HUES6 (cell line): ENCODE results near the gene MYEOV.

Source experiments
- H3K27ac ChIP-seq: 2 replicates; pipeline ENCODE4 v1.7.0; 2013; ENCODE audit warnings: low read depth, mild to moderate bottlenecking, low read length, inconsistent platforms
- H3K27me3 ChIP-seq: 2 replicates; pipeline ENCODE4 v1.6.1; 2013; ENCODE audit warnings: low read length; ENCODE audit not compliant: control insufficient read depth, insufficient read depth
- H3K36me3 ChIP-seq: 2 replicates; pipeline ENCODE4 v1.6.1; 2013; ENCODE audit warnings: low read length; ENCODE audit not compliant: control insufficient read depth, insufficient read depth
- H3K4me1 ChIP-seq: 2 replicates; pipeline ENCODE4 v1.6.1; 2013; ENCODE audit warnings: low read length; ENCODE audit not compliant: control insufficient read depth, insufficient read depth
- H3K4me3 ChIP-seq: 2 replicates; pipeline ENCODE4 v1.5.1; 2013; ENCODE audit warnings: low read depth, low read length
- H3K9ac ChIP-seq: one replicate; pipeline ENCODE4 v1.6.1; 2013; ENCODE audit warnings: mild to moderate bottlenecking, low read length
- H3K9me3 ChIP-seq: 2 replicates; pipeline ENCODE4 v1.6.1; 2013; ENCODE audit warnings: low read depth, low read length; ENCODE audit not compliant: control insufficient read depth, insufficient read depth

Gene MYEOV

DNA sequence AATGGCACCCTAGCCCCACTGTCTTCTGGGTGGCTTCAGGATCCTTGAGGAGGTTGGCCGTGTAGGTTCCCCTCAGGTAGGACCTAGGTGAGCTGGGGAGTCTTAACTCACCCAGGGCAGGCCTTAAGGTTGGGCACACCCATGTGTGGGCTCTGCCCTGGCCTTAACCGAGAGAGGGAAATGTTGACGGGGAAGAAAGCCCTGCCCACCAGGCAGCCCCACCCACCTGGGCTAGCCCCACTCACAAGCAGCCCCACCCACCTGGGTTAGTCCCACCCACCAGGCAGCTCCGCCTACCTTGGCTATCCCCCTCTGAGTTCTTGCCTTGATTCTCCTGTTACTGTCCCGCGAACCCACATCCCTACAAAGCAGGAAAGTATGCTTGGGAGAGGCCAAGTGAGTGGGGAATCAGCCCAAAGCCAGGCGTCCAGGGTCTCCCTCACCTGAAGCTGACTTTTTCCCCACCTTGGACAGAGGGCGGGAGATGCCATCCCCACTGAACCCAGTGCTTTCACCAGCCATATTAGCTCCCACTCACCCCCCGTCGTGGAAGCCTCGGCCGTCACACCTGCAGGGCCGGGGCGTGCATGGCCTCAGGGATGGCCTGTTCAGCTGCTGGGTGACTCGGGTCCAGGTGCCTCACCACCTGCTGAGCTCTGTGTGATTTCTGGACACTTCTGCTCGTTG lies at the start of gene MYEOV:
Gene MYEOV (plus strand): TSS at position 337 of the 687 bp plus-strand sequence. CDS start 1,200 bp downstream, outside the sequence.
- H3K9me3 ChIP-seq, result peaks cover 7% of the 10 kb centered on the region; the same call in 1 of the 2 replicates
- H3K27me3 ChIP-seq, result no peaks in the 10 kb centered on the region
- H3K4me1 ChIP-seq, result peaks cover 27% of the 10 kb centered on the region
- H3K9ac ChIP-seq, result no peak within 1 kb of the TSS
- H3K36me3 ChIP-seq, result no peaks in the 10 kb centered on the region
- H3K27ac ChIP-seq, result no peak within 1 kb of the TSS
- H3K4me3 ChIP-seq, result peak within 1 kb of the TSS; percentile 30; the same call in 1 of the 2 replicates

DNA sequence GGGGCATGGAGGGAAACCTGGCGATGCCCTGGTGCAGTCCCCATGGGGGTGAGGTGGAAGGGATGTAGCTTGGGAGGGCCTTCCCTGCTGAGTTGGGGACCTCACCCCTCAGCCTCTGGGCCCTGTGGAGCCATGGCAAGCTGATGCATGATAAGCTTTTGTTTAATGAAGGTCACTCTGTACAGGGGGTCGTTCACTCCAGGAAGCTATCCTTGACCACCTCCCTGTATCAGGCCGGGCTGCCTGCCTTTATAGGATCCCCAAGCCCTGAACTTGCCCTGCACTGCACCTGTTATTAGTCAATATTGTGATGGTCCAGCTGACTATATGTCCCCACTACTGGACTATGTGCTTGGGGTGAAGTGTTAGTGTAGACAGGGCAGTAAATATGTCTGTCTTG lies 49.7 kb upstream of the MYEOV start:
- Histone ChIP-seq H3K9ac (no peak overlapping the region), H3K27me3 (peaks cover 8% of the 10 kb centered on the region), H3K36me3 (no peaks in the 10 kb centered on the region), H3K4me3 (no peak overlapping the region), H3K4me1 (peaks cover 2% of the 10 kb centered on the region), H3K9me3 (peaks cover 6% of the 10 kb centered on the region; the same call in 1 of the 2 replicates), H3K27ac (no peak overlapping the region)

DNA sequence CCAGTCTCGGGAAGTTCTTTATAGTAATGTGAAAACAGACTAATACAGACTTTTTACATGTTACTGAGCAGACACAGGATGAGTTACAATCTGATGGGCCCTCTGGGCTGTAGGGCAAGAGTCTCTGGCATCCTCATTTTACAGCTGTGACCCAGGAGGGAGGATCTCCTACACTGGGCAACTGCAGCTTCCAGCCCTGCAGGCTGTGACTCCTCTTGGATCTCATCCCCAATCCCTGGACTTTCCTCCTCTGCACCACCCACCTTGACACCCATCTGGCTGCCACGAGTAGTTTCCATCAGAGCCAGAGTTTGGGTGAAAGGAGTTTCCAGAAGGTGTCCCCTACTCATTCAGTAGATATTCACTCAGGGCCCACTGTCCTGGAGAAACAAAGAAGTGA lies 48.9 kb upstream of the MYEOV start:
- peaks cover 6% of the 10 kb centered on the region; the same call in 1 of the 2 replicates for H3K9me3 ChIP-seq
- no peak overlapping the region for H3K27ac ChIP-seq
- no peak overlapping the region for H3K9ac ChIP-seq

DNA sequence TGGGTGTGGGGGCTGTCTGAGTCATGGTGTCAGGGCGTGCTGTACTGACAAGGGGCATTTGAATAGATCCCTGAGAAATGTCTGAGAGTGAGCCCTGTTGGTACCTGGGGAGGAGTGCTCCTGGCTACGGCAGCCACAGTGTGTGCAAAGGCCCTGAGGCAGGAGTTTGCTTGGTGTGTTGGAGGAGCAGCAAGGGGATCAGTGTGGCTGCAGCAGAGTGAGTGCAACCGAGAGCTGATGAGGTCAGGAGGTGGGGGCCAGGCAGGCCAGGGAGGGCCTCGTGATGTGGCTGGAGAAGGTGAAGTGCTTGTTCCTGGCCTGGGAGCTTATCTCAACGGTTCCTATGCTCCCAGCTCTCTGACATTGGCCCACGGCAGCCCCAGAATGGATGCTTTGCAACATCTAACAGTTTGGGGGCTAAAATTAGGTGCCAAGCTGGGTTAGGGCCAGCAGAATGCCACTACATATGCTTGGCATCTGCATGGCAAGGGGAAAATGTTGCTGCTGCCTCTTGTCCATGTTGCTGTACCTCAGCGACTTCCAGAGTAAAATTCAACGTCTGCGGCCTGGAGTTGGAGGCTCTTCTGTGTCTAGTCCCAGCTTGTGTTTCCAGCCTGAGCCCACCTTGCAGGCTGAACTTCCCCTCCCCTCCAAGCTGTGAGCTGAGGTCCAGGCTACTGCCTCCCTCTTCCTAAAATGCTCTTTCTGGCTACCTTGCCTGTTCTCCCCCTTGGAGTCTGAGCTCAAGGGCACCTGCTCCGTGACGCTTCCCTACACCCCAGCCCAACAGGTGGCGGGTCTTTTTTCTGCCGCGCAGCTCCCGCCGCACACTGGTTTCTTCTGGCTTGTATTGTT lies 48.2 kb upstream of the MYEOV start:
- no peak overlapping the region for H3K4me3 ChIP-seq
- peaks cover 6% of the 10 kb centered on the region; the same call in 1 of the 2 replicates for H3K9me3 ChIP-seq
- H3K27ac ChIP-seq, result no peak overlapping the region
- H3K36me3 ChIP-seq, result no peaks in the 10 kb centered on the region
- no peak overlapping the region for H3K9ac ChIP-seq
- H3K27me3 ChIP-seq, result peaks cover 23% of the 10 kb centered on the region
- H3K4me1 ChIP-seq, result peaks cover 16% of the 10 kb centered on the region

More for the DNA sequence above, 48.9 kb upstream of the MYEOV start:
- Histone ChIP-seq H3K4me3 (no peak overlapping the region), H3K27me3 (peaks cover 16% of the 10 kb centered on the region), H3K4me1 (peaks cover 10% of the 10 kb centered on the region), H3K36me3 (no peaks in the 10 kb centered on the region)

DNA sequence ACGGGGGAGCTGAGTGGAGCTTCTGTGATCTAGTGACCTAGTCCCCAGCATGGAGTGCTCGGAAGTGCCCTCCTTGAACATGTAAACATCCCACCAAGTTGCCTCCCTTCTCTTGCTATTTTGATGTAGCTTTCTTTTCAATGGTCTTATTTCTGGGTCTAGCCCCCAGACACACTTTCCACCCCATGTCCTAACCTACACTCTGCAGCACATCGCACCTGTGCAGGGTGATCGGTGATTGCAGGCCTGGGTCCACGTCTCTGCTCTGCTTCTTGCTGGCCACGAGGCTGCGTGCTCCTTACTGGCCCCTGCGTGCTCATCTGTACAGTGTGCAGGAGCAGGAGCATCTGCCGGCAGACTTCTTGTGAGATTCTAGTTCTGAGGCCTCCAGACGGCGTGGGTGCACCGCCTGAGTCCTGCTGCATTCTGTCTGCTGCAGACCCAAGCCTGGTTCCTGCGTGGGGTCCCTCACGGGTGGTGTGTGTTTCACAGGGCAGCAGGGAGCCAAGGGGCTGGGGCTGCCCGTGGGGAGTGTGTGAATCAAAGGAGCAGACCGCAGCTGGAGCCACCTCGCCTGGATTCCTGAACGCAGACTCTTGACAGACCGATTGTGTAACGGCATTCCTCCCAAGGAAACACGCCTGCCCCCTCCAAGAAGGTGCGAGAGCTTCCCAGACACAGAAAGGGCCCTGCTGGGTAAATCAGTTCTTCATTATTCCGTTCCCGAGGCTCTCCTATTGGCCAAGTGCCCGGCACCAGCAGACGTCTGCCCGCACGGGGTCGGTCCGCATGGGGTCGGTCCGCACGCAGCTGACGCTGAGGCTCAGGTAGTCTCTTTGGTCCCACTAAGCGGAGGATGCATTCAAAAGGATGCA lies 44.4 kb upstream of the MYEOV start:
- H3K36me3 ChIP-seq, result no peaks in the 10 kb centered on the region
- peaks cover 26% of the 10 kb centered on the region for H3K27me3 ChIP-seq
- H3K9me3 ChIP-seq, result peaks cover 10% of the 10 kb centered on the region
- peaks cover 23% of the 10 kb centered on the region for H3K4me1 ChIP-seq
- peak overlapping the region; percentile 11 for H3K9ac ChIP-seq
- no peak overlapping the region for H3K4me3 ChIP-seq
- no peak overlapping the region for H3K27ac ChIP-seq

DNA sequence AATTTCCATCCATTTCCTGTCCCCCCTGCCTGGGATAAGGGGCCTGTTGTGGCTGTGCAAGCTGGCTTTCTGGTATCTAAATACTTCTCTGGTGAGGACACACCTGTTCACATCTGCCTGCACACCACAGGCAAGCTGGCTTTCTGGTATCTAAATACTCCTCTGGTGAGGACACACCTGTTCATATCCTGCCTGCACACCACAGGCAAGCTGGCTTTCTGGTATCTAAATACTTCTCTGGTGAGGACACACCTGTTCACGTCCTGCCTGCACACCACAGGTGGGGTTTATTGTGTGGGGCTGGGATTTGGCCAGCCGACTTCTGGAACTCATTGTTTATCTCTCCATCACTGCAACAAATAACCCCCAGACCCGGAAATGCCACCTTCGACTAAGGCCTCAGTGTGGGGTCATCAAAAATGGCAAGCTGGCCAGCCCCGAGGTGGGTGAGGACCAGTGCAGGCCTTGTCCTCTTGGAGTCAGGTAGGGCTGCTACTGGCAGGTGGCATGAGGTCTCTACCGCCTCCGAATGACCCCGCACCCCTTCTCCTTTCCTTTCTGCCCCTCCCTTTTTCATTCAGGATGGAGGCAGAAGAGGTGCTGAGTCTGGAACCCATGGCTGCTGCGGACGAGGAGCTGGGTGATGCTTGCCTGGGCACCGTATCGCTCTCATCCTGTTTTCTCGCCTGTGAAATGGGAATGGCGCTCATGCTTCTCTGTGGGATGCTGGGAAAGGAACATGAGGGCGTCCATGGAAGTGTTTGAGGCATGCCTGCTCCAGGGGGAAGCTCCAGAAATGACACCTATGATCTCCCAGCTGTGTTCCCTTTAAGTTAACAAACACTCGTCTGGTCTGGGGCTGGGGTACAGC lies 43.5 kb upstream of the MYEOV start:
- Histone ChIP-seq H3K9me3 (peaks cover 12% of the 10 kb centered on the region), H3K4me1 (peaks cover 23% of the 10 kb centered on the region), H3K9ac (no peak overlapping the region), H3K36me3 (no peaks in the 10 kb centered on the region), H3K27me3 (peaks cover 26% of the 10 kb centered on the region), H3K4me3 (no peak overlapping the region), H3K27ac (no peak overlapping the region)

DNA sequence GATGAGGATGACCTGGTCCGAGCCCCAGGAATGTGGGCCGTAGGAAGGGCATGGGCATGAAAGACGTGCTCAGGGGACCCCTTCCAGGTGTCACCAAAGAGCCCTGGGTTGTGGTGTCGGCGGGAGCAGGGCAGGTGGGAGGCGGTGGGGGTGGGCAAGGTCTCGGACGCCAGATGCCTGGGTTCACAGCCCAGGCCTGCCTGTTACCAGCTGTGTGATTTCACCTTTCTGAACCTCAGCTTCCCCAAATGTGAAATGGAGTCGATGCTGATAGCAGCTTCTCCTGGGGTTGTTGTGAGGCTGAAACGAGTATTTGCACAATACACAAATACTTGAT lies 42.9 kb upstream of the MYEOV start:
- no peak overlapping the region for H3K4me3 ChIP-seq
- peaks cover 16% of the 10 kb centered on the region for H3K9me3 ChIP-seq
- no peak overlapping the region for H3K27ac ChIP-seq
- peaks cover 26% of the 10 kb centered on the region for H3K27me3 ChIP-seq
- no peaks in the 10 kb centered on the region for H3K36me3 ChIP-seq
- peaks cover 23% of the 10 kb centered on the region for H3K4me1 ChIP-seq
- no peak overlapping the region for H3K9ac ChIP-seq

DNA sequence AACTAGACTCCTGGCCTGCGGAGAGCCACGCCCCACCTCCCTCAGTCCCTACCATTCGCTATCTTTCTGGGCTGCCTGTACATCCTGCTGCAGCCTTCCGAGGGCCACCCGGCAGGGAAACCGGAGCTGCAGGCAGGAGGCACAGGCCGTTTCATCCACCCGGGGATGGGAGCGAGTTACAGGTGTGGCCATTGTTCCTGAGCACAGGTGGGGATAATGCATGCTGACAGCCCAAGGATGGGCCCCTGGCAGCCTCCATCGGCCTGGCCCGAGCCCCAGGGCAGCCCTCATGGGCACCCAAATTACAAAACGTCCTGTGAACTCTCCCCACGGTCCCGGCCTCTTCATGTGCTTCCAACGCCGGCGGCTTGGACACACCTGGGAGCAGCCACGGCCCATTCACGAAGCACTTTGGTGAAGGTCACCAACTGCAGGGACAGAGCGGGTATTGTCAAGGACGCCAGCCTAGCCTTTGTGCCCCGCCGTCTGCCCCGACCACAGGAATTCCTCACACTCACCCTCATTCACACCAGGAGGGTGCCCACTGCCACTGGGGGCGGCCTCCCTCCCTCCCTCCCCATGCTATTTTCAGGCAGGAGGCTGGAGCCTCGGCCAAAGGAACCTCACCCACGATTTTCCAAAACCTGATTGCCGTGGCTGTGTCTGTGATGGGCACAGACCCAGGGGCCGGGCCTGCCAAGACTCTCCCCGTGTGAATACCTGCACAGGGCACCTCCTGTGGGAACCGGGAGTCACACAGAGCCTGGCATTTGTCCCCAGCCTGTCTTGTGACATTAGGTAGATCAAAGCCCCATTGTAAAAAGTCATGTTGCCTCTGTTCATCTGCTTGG lies 42.1 kb upstream of the MYEOV start:
- Histone ChIP-seq H3K9me3 (peaks cover 16% of the 10 kb centered on the region), H3K36me3 (no peaks in the 10 kb centered on the region), H3K27ac (no peak overlapping the region), H3K27me3 (peaks cover 26% of the 10 kb centered on the region), H3K4me1 (peaks cover 23% of the 10 kb centered on the region), H3K9ac (no peak overlapping the region), H3K4me3 (no peak overlapping the region)

DNA sequence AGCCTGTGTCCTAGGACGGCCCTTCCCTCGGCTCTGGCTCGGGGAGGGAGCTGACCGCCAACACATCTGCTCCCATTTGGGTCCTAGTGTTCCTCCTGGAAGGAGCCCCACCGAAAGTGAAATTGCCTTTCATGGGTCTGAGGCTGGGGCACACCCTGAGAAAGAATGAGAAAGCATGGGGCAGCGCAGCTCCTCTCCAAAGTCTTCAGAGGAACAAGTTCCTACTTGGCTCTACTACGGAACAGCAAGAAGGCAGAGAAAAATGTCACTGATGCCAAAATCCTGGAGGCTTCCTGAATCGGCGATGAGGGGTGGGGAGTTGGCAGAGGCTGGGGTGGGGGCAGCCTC lies 41.5 kb upstream of the MYEOV start:
- H3K4me1 ChIP-seq, result peaks cover 24% of the 10 kb centered on the region
- no peak overlapping the region for H3K4me3 ChIP-seq
- H3K9me3 ChIP-seq, result peaks cover 16% of the 10 kb centered on the region
- H3K9ac ChIP-seq, result no peak overlapping the region
- no peak overlapping the region for H3K27ac ChIP-seq
- H3K36me3 ChIP-seq, result no peaks in the 10 kb centered on the region
- H3K27me3 ChIP-seq, result peaks cover 26% of the 10 kb centered on the region
